ENCODE measurements around the gene NDUFAB1.
"Not testable (repeated sequence)": the region's sequence is repeated elsewhere in the genome, so short reads cannot be mapped to it uniquely, and the experiment has no call there.

The NDUFAB1 gene

GRCh38 chr16:23584186-23585076, 11.7 kb downstream of the NDUFAB1 start:
- DNase-seq (ENCODE audit: low read depth): no peak

GRCh38 chr16:23583271-23583670, 12.8 kb downstream of the NDUFAB1 start:
- DNase-seq (ENCODE audit: low read depth): not testable (repeated sequence)

- DNase-seq (ENCODE audit: low read depth): no peak
Observed at GRCh38 chr16:23581764-23582163, 14.4 kb downstream of the NDUFAB1 start.

- no peak for DNase-seq (ENCODE audit: low read depth)
Observed at GRCh38 chr16:23580391-23580790, 15.7 kb downstream of the NDUFAB1 start.

- no peak for DNase-seq (ENCODE audit: low read depth)
Observed at GRCh38 chr16:23579371-23579770, 16.7 kb downstream of the NDUFAB1 start.

- no peak for DNase-seq (ENCODE audit: low read depth)
Observed at GRCh38 chr16:23578101-23578830, 17.9 kb downstream of the NDUFAB1 start.

GRCh38 chr16:23577493-23577892, 18.6 kb downstream of the NDUFAB1 start:
- no peak for DNase-seq (ENCODE audit: low read depth)

GRCh38 chr16:23575834-23576233, 20.3 kb downstream of the NDUFAB1 start:
- DNase-seq (ENCODE audit: low read depth): no peak

GRCh38 chr16:23573817-23574216, 22.3 kb downstream of the NDUFAB1 start:
- no peak for DNase-seq (ENCODE audit: low read depth)

- DNase-seq (ENCODE audit: low read depth): no peak
Observed at GRCh38 chr16:23572394-23572793, 23.7 kb downstream of the NDUFAB1 start.

GRCh38 chr16:23571895-23572294, 24.2 kb downstream of the NDUFAB1 start:
- no peak for DNase-seq (ENCODE audit: low read depth)

- DNase-seq (ENCODE audit: low read depth): no peak
Observed at GRCh38 chr16:23570992-23571632, 25.0 kb downstream of the NDUFAB1 start.

GRCh38 chr16:23567602-23568001, 28.5 kb downstream of the NDUFAB1 start:
- DNase-seq (ENCODE audit: low read depth): no peak

GRCh38 chr16:23566724-23567123, 29.4 kb downstream of the NDUFAB1 start:
- no peak for DNase-seq (ENCODE audit: low read depth)

GRCh38 chr16:23564575-23565363, 31.3 kb downstream of the NDUFAB1 start:
- no peak for DNase-seq (ENCODE audit: low read depth)

- DNase-seq (ENCODE audit: low read depth): no peak
Observed at GRCh38 chr16:23563186-23563585, 32.9 kb downstream of the NDUFAB1 start.

- DNase-seq (ENCODE audit: low read depth): no peak
Observed at GRCh38 chr16:23562505-23562904, 33.6 kb downstream of the NDUFAB1 start.

GRCh38 chr16:23561586-23561985, 34.5 kb downstream of the NDUFAB1 start:
- no peak for DNase-seq (ENCODE audit: low read depth)

GRCh38 chr16:23557779-23558702, 38.1 kb downstream of the NDUFAB1 start:
- DNase-seq (ENCODE audit: low read depth): peak; percentile 4

- DNase-seq (ENCODE audit: low read depth): peak; percentile 99
Observed at GRCh38 chr16:23556881-23557778, 39.0 kb downstream of the NDUFAB1 start, which contains the start of the genes EARS2 and UBFD1. Gene EARS2 (minus strand): TSS chr16:23557350. CDS start chr16:23557343, 7 bp downstream. Gene UBFD1 (plus strand): TSS chr16:23557727. CDS start chr16:23557743, 16 bp downstream.

All from activated T-cell treated with anti-CD3 and anti-CD28 coated beads for 24 hours (primary cell).